ENCODE data around the gene ARMCX5.

The ARMCX5 gene

GRCh38 chrX:102599084-102599950 lies at the start of gene ARMCX5:
Gene ARMCX5 (plus strand): TSS chrX:102599515. CDS start chrX:102602142, 2,627 bp downstream.
- peak; percentile 81 for DNase-seq

- no peak for DNase-seq
Observed at GRCh38 chrX:102558607-102559006, 40.7 kb upstream of the ARMCX5 start.

- DNase-seq = no peak
Observed at GRCh38 chrX:102560423-102561068, 38.8 kb upstream of the ARMCX5 start.

GRCh38 chrX:102580891-102581290 lies 18.4 kb upstream of the ARMCX5 start:
- no peak for DNase-seq

- no peak for DNase-seq
Observed at GRCh38 chrX:102593367-102593766, 5.9 kb upstream of the ARMCX5 start.

- no peak for DNase-seq
Observed at GRCh38 chrX:102599951-102600579, 750 bp downstream of the ARMCX5 start.

- no peak for DNase-seq
Observed at GRCh38 chrX:102604327-102604726, 5.0 kb downstream of the ARMCX5 start.

GRCh38 chrX:102606115-102606514 lies 6.8 kb downstream of the ARMCX5 start:
- no peak for DNase-seq

GRCh38 chrX:102610905-102611304 lies 11.6 kb downstream of the ARMCX5 start:
- DNase-seq = no peak

GRCh38 chrX:102624105-102624504 lies 24.8 kb downstream of the ARMCX5 start:
- DNase-seq = no peak

- DNase-seq = peak; percentile 1
Observed at GRCh38 chrX:102627640-102628039, 28.3 kb downstream of the ARMCX5 start.

GRCh38 chrX:102637561-102637960 lies 38.2 kb downstream of the ARMCX5 start:
- no peak for DNase-seq

GRCh38 chrX:102650903-102651241 lies 51.6 kb downstream of the ARMCX5 start:
- no peak for DNase-seq

GRCh38 chrX:102651242-102652011 lies 52.1 kb downstream of the ARMCX5 start, which contains the start of gene GPRASP1:
Gene GPRASP1 (plus strand): TSS chrX:102651483. CDS start chrX:102653914, 2,431 bp downstream.
- peak; percentile 74 for DNase-seq

- DNase-seq = peak; percentile 78
Observed at GRCh38 chrX:102652031-102652688, 52.8 kb downstream of the ARMCX5 start.
